ENCODE data around the gene SCAI. TPM values are rescaled to one million over a fixed set of nuclear protein-coding genes. Genes with fewer than 3 reads are reported as not detected.
A peak's percentile ranks its signal among the peaks of the same experiment; 100 is the strongest.

Gene SCAI
- total and polyA plus RNA-seq, 4 donors = 1.4 to 39.9 (median 8.0) TPM

GRCh38 chr9:125142560-125143376 lies 560 bp downstream of the SCAI start:
- Histone ChIP-seq H3K9me3 (ENCODE audit: control insufficient read depth in 4 of 4, insufficient read depth in 3 of 4, low read length in 3 of 4) (no peaks in the 10 kb centered on the region), H3K9ac (ENCODE audit: insufficient read depth in 1 of 2, low read length in 2 of 2) (peak overlapping the region; percentile 45 to 56), H3K4me3 (peak overlapping the region; percentile 57), H3K4me1 (ENCODE audit: control insufficient read depth in 5 of 5, insufficient read depth in 5 of 5, low read length in 5 of 5) (peaks cover 0 to 9% (median 2%) of the 10 kb centered on the region in 5 donors), H3K27ac (ENCODE audit: low read depth in 1 of 2, low read length in 1 of 2) (peak overlapping the region in 1 of 2 donors; percentile 13), H3K36me3 (ENCODE audit: control insufficient read depth in 4 of 4, insufficient read depth in 4 of 4, low read length in 4 of 4) (peaks cover 0 to 3% (median 0%) of the 10 kb centered on the region in 4 donors), H3K27me3 (ENCODE audit: control insufficient read depth in 3 of 3, insufficient read depth in 3 of 3, low read length in 2 of 3) (no peaks in the 10 kb centered on the region)
- peak; percentile 11 to 17 (median 16) for DNase-seq
- no peak for ATAC-seq (ENCODE audit: insufficient read depth, low FRiP score)
- TF ChIP-seq CTCF (IDR thresholded peaks at IDR 0.05; ENCODE audit: control extremely low read depth, extremely low read depth) = no peak
- WGBS, 2 donors = 2% methylated on average over 48 to 54 of the region's 54 CpGs

GRCh38 chr9:125141751-125142150 lies 1.6 kb downstream of the SCAI start:
- WGBS, 2 donors = 78 to 86% methylated on average over 4 of the region's 4 CpGs
- DNase-seq (no peak), ATAC-seq (ENCODE audit: insufficient read depth, low FRiP score) (no peak)
- Histone ChIP-seq H3K36me3 (ENCODE audit: control insufficient read depth in 4 of 4, insufficient read depth in 4 of 4, low read length in 4 of 4) (peaks cover 0 to 3% (median 0%) of the 10 kb centered on the region in 4 donors), H3K9ac (ENCODE audit: insufficient read depth in 1 of 2, low read length in 2 of 2) (no peak overlapping the region), H3K9me3 (ENCODE audit: control insufficient read depth in 4 of 4, insufficient read depth in 3 of 4, low read length in 3 of 4) (no peaks in the 10 kb centered on the region), H3K27me3 (ENCODE audit: control insufficient read depth in 3 of 3, insufficient read depth in 3 of 3, low read length in 2 of 3) (no peaks in the 10 kb centered on the region), H3K27ac (ENCODE audit: low read depth in 1 of 2, low read length in 1 of 2) (no peak overlapping the region), H3K4me3 (no peak overlapping the region), H3K4me1 (ENCODE audit: control insufficient read depth in 5 of 5, insufficient read depth in 5 of 5, low read length in 5 of 5) (peaks cover 0 to 9% (median 2%) of the 10 kb centered on the region in 5 donors)
- no peak for TF ChIP-seq CTCF (IDR thresholded peaks at IDR 0.05; ENCODE audit: control extremely low read depth, extremely low read depth)

GRCh38 chr9:125141251-125141650 lies 2.1 kb downstream of the SCAI start:
- H3K9me3 ChIP-seq (ENCODE audit: control insufficient read depth in 4 of 4, insufficient read depth in 3 of 4, low read length in 3 of 4) = no peaks in the 10 kb centered on the region
- H3K27ac ChIP-seq (ENCODE audit: low read depth in 1 of 2, low read length in 1 of 2) = no peak overlapping the region
- ATAC-seq (ENCODE audit: insufficient read depth, low FRiP score) = no peak
- no peaks in the 10 kb centered on the region for H3K27me3 ChIP-seq (ENCODE audit: control insufficient read depth in 3 of 3, insufficient read depth in 3 of 3, low read length in 2 of 3)
- peaks cover 0 to 3% (median 0%) of the 10 kb centered on the region in 4 donors for H3K36me3 ChIP-seq (ENCODE audit: control insufficient read depth in 4 of 4, insufficient read depth in 4 of 4, low read length in 4 of 4)
- 65 to 78% methylated on average over 3 of the region's 3 CpGs for WGBS, 2 donors
- H3K9ac ChIP-seq (ENCODE audit: insufficient read depth in 1 of 2, low read length in 2 of 2) = no peak overlapping the region
- no peak for DNase-seq
- no peak for TF ChIP-seq CTCF (IDR thresholded peaks at IDR 0.05; ENCODE audit: control extremely low read depth, extremely low read depth)
- no peak overlapping the region for H3K4me3 ChIP-seq
- H3K4me1 ChIP-seq (ENCODE audit: control insufficient read depth in 5 of 5, insufficient read depth in 5 of 5, low read length in 5 of 5) = peaks cover 0 to 9% (median 2%) of the 10 kb centered on the region in 5 donors
